Endothelial cell of umbilical vein (primary cell): ENCODE data around the gene VPS35L. TPM values are rescaled to one million over a fixed set of nuclear protein-coding genes. Genes with fewer than 3 reads are reported as not detected.

Experiments used
- BruUV-seq: library from RNA; stranded (reverse); fragments of 400-500 nt; replicated peaks from 2 replicates; lab custom pipeline; 2021; lab: Mats Ljungman, UMichigan
- CTCF ChIA-PET: fragments of 300-600, 350-600 bp; sonication (Branson Sonifier 250); formaldehyde crosslinking; loops from one replicate; lab custom pipeline; 2021; ENCODE audit warnings: antibody characterized with exemption, inconsistent platforms; lab: Charles Lee
- POLR2A ChIA-PET: fragments of 300-600, 350-600 bp; sonication (Branson Sonifier 250); formaldehyde crosslinking; loops from one replicate; lab custom pipeline; 2021; ENCODE audit warnings: antibody characterized with exemption, inconsistent platforms; lab: Charles Lee
- DNase-seq: peaks from one replicate; pipeline ENCODE4 v3.0.0-alpha.2; 2011; ENCODE audit warnings: low read depth, low spot score
- FAIRE-seq: peaks from 2 replicates; lab custom pipeline; 2011; peaks lifted over from hg19 to GRCh38; lab: Jason Lieb, UNC
- H2AFZ ChIP-seq: 2 replicates; pipeline ENCODE4 v1.6.0; 2012; ENCODE audit warnings: low read depth, low read length, control low read depth, inconsistent platforms
- H3K27ac ChIP-seq: 2 replicates; pipeline ENCODE4 v1.5.1; 2011; ENCODE audit warnings: low read depth, mild to moderate bottlenecking, control low read depth, low read length, moderate library complexity; ENCODE audit not compliant: insufficient read depth
- H3K27me3 ChIP-seq, 2 experiments: 2 replicates each; pipeline versions ENCODE4 v1.6.0 to v1.6.1; 2011; ENCODE audit warnings: low read length in 2 of 2, mixed read lengths in 1 of 2; ENCODE audit not compliant: control insufficient read depth in 2 of 2, insufficient read depth in 2 of 2
- H3K36me3 ChIP-seq, 2 experiments: 2 replicates in 1 of 2; 3 replicates in 1 of 2; pipeline ENCODE4 v1.5.1; 2011; ENCODE audit warnings: low read length in 2 of 2, mild to moderate bottlenecking in 1 of 2, moderate library complexity in 1 of 2; ENCODE audit not compliant: control insufficient read depth in 2 of 2, insufficient read depth in 2 of 2; ENCODE audit errors: extremely low read depth in 1 of 2
- H3K4me1 ChIP-seq: 3 replicates; pipeline ENCODE4 v1.5.1; 2011; ENCODE audit warnings: mild to moderate bottlenecking, low read length; ENCODE audit not compliant: control insufficient read depth, insufficient read depth; ENCODE audit errors: extremely low read depth
- H3K4me2 ChIP-seq: 2 replicates; pipeline ENCODE4 v1.6.1; 2011; ENCODE audit warnings: low read length, control low read depth, mixed read lengths; ENCODE audit not compliant: insufficient read depth
- H3K4me3 ChIP-seq, 3 experiments: fragments of 200-600 bp in 1 of 3; sonication (generic), shearing (Covaris generic) in 1 of 3; replicated peaks in 1 of 3; 2 replicates each; pipeline ENCODE4 v1.5.1; 2011 to 2016; ENCODE audit warnings: control low read depth in 3 of 3, low read length in 3 of 3, mild to moderate bottlenecking in 2 of 3, inconsistent platforms in 1 of 3, low read depth in 1 of 3, moderate library complexity in 1 of 3; ENCODE audit not compliant: insufficient read depth in 1 of 3
- H3K79me2 ChIP-seq: 2 replicates; pipeline ENCODE4 v1.6.0; 2012; ENCODE audit warnings: low read length, inconsistent platforms; ENCODE audit not compliant: control insufficient read depth, insufficient read depth
- H3K9ac ChIP-seq: replicated peaks from 2 replicates; pipeline ENCODE3; 2011; ENCODE audit warnings: low read length, control low read depth; ENCODE audit not compliant: insufficient read depth; ENCODE audit errors: extremely low read depth
- H3K9me1 ChIP-seq: replicated peaks from 3 replicates; pipeline ENCODE4 v1.6.0; 2011; ENCODE audit warnings: mild to moderate bottlenecking, low read length; ENCODE audit not compliant: control insufficient read depth, insufficient read depth; ENCODE audit errors: extremely low read depth
- H3K9me3 ChIP-seq: replicated peaks from 2 replicates; pipeline ENCODE4 v1.5.1; 2012; ENCODE audit warnings: low read length, inconsistent platforms; ENCODE audit not compliant: control insufficient read depth, insufficient read depth
- H4K20me1 ChIP-seq: replicated peaks from 2 replicates; pipeline ENCODE3; 2011; ENCODE audit warnings: mild to moderate bottlenecking, low read length; ENCODE audit not compliant: control insufficient read depth, insufficient read depth; ENCODE audit errors: extremely low read depth
- EZH2 ChIP-seq: IDR thresholded peaks from 2 replicates; pipeline ENCODE4 v1.6.1; 2012; ENCODE audit warnings: borderline replicate concordance, low read depth, mild to moderate bottlenecking, moderate library complexity, low read length, inconsistent platforms; ENCODE audit not compliant: severe bottlenecking
- FOS ChIP-seq: IDR thresholded peaks from 2 replicates; pipeline ENCODE4 v1.6.1; 2011; ENCODE audit warnings: mild to moderate bottlenecking, low read length, moderate library complexity, borderline replicate concordance; ENCODE audit not compliant: insufficient read depth
- GATA2 ChIP-seq: IDR thresholded peaks from 2 replicates; pipeline ENCODE4 v1.7.0; 2011; ENCODE audit warnings: low read depth, mild to moderate bottlenecking, moderate library complexity, mixed read lengths, low read length; ENCODE audit not compliant: insufficient read length, insufficient read depth
- JUN ChIP-seq: IDR thresholded peaks from 2 replicates; pipeline ENCODE4 v1.6.1; 2011; ENCODE audit warnings: borderline replicate concordance, low read depth; ENCODE audit not compliant: insufficient read length, insufficient read depth
- MYC ChIP-seq: IDR thresholded peaks from one replicate; pipeline ENCODE4 v1.6.1; 2011; ENCODE audit warnings: mild to moderate bottlenecking, low read depth, low read length
- POLR2A ChIP-seq: IDR thresholded peaks from 2 replicates; pipeline ENCODE4 v1.6.1; 2012; ENCODE audit warnings: low read depth, mild to moderate bottlenecking, control low read depth, low read length
- POLR2AphosphoS5 ChIP-seq: IDR thresholded peaks from 2 replicates; pipeline ENCODE4 v1.6.1; 2012; ENCODE audit warnings: low read depth, mild to moderate bottlenecking, control low read depth, low read length, moderate library complexity; ENCODE audit not compliant: insufficient read depth
- dilution Hi-C: fragments of 300-500 bp; cut with MboI; formaldehyde crosslinking; loops from one replicate; pipeline ENCODE4 v1.15.0; 2019; ENCODE audit warnings: low sequenced_read_pairs; ENCODE audit not compliant: extremely low pct_ligation_motif_present
- intact Hi-C: fragments of 100-400 bp; cut with micrococcal nuclease; formaldehyde crosslinking; loops from one replicate; pipeline ENCODE4 v1.10.0; 2022
- polyA plus RNA-seq, 4 experiments: library from polyadenylated mRNA; depleted of rRNA in 3 of 4; stranded (reverse) in 3 of 4; unstranded in 1 of 4; fragments of >200 nt; gene quantifications; 2 replicates each; pipeline versions ENCODE4 v1.2.1 to v1.2.3, GENCODE V29; 2011 to 2012; ENCODE audit warnings: missing spikeins in 1 of 4
- total RNA-seq: library from RNA; stranded (reverse); gene quantifications from 2 replicates; pipeline ENCODE4 v1.2.3, GENCODE V29; 2021
- TF ChIP-seq, protein P1 (sequence below), 2 donors: IDR thresholded peaks; 1 replicate in 1 of 2; 2 replicates in 1 of 2; pipeline ENCODE4 v1.5.1; 2011; ENCODE audit warnings: low read length in 2 of 2, mild to moderate bottlenecking in 2 of 2, moderate library complexity in 2 of 2, control low read depth in 1 of 2, inconsistent platforms in 1 of 2, low read depth in 1 of 2; ENCODE audit not compliant: insufficient read depth in 1 of 2; ENCODE audit errors: extremely low read depth in 1 of 2
- TF ChIP-seq, protein P2 (sequence below): IDR thresholded peaks from 2 replicates; pipeline ENCODE4 v1.6.1; 2011; ENCODE audit not compliant: insufficient read depth, insufficient read length

The VPS35L gene
- total and polyA plus RNA-seq, 2 donors (not counting 3 experiments of a cell fraction or from before 2014, with no cell fraction given) = 49.1 to 91.1 TPM

DNA sequence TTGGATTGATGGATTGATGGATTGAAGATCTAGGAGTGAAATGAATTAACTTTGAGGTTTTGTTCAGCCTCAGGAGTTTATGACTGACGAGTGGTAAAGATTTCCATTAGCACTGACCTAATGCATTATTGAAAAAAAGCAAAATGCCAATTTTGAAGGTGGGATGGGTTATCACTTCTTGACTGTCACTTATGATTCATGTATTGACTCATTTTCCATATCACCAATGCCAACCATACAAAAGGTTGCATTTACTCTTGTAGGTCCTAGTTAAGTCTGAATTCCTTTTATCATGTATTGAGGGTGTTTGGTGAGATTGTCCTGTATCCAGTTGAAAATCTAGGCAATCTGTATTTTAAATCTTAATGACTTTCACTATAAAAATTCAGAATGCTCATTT, 104.9 kb downstream of the VPS35L start:
- no peaks in the 10 kb centered on the region for H3K9me3 ChIP-seq
- H3K36me3 ChIP-seq = peaks cover 0 to 4% of the 10 kb centered on the region in 2 experiments
- no peak overlapping the region for H3K4me3 ChIP-seq
- no peaks in the 10 kb centered on the region for H3K9me1 ChIP-seq
- H3K27me3 ChIP-seq = no peaks in the 10 kb centered on the region
- POLR2A ChIA-PET = no interaction called here
- DNase-seq (no peak), FAIRE-seq (no peak)
- no peak overlapping the region for H2AFZ ChIP-seq
- H3K4me2 ChIP-seq = no peak overlapping the region
- H3K27ac ChIP-seq = no peak overlapping the region
- H3K4me1 ChIP-seq = no peaks in the 10 kb centered on the region
- BruUV-seq = no TSS peak
- no peak overlapping the region for H3K9ac ChIP-seq
- CTCF ChIA-PET = interaction anchor here (0.9 kb wide), 1 partner anchor 59 kb away, joined by 3 read pairs; no protein-coding TSS in a partner anchor
- H4K20me1 ChIP-seq = no peaks in the 10 kb centered on the region
- intact Hi-C loops = no loop called here
- H3K79me2 ChIP-seq = no peaks in the 10 kb centered on the region
- dilution Hi-C loops = no loop called here
- TF ChIP-seq GATA2 (no peak), JUN (no peak), EZH2 (no peak), FOS (no peak), POLR2AphosphoS5 (no peak), MYC (no peak), POLR2A (no peak)
- TF ChIP-seq, protein P1, sequence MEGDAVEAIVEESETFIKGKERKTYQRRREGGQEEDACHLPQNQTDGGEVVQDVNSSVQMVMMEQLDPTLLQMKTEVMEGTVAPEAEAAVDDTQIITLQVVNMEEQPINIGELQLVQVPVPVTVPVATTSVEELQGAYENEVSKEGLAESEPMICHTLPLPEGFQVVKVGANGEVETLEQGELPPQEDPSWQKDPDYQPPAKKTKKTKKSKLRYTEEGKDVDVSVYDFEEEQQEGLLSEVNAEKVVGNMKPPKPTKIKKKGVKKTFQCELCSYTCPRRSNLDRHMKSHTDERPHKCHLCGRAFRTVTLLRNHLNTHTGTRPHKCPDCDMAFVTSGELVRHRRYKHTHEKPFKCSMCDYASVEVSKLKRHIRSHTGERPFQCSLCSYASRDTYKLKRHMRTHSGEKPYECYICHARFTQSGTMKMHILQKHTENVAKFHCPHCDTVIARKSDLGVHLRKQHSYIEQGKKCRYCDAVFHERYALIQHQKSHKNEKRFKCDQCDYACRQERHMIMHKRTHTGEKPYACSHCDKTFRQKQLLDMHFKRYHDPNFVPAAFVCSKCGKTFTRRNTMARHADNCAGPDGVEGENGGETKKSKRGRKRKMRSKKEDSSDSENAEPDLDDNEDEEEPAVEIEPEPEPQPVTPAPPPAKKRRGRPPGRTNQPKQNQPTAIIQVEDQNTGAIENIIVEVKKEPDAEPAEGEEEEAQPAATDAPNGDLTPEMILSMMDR (IDR thresholded peaks at IDR 0.05; ENCODE audit: extremely low read depth in 1 of 2, insufficient read depth in 1 of 2, low read depth in 1 of 2, low read length in 2 of 2) = no peak
- TF ChIP-seq, protein P2, sequence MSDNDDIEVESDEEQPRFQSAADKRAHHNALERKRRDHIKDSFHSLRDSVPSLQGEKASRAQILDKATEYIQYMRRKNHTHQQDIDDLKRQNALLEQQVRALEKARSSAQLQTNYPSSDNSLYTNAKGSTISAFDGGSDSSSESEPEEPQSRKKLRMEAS = no peak
